CD4-positive, alpha-beta T cell (primary cell): Measurements from ENCODE around the gene BHLHA9. TPM values are rescaled to one million over a fixed set of nuclear protein-coding genes. Genes with fewer than 3 reads are reported as not detected.
A peak's percentile ranks its signal among the peaks of the same experiment; 100 is the strongest.

Experiments used
- ATAC-seq: fragments of 200-7000 bp; cut with Tn5 transposase; one replicate; pipeline ENCODE4 v1.10.0; 2022; ENCODE audit warnings: mild to moderate bottlenecking; ENCODE audit not compliant: poor library complexity
- CTCF ChIA-PET: fragments of 350-600 bp; sonication (Branson Sonifier 250); formaldehyde crosslinking; loops from one replicate; lab custom pipeline; 2021; ENCODE audit warnings: antibody characterized with exemption, inconsistent platforms; lab: Charles Lee
- POLR2A ChIA-PET: fragments of 350-600 bp; sonication (Branson Sonifier 250); formaldehyde crosslinking; loops from one replicate; lab custom pipeline; 2021; ENCODE audit warnings: antibody characterized with exemption, inconsistent platforms; lab: Charles Lee
- DNase-seq, 14 experiments: peaks; one replicate each; pipeline ENCODE4 v3.0.0-alpha.2; 2013 to 2020; ENCODE audit warnings: mixed read lengths in 2 of 14
- H3K27ac ChIP-seq, 2 donors: one replicate each; pipeline versions ENCODE4 v1.5.1 to v1.7.0; 2013; ENCODE audit warnings: low read length in 2 of 2, low read depth in 1 of 2, mild to moderate bottlenecking in 1 of 2
- H3K27me3 ChIP-seq, 2 experiments: 1 replicate in 1 of 2; 2 replicates in 1 of 2; pipeline versions ENCODE4 v1.6.1 to v1.7.0; 2013; ENCODE audit warnings: low read length in 2 of 2, control low read depth in 1 of 2, mild to moderate bottlenecking in 1 of 2, moderate library complexity in 1 of 2; ENCODE audit not compliant: insufficient read depth in 2 of 2, control insufficient read depth in 1 of 2
- H3K36me3 ChIP-seq: one replicate; pipeline ENCODE4 v1.6.1; 2013; ENCODE audit warnings: low read length, control low read depth; ENCODE audit not compliant: insufficient read depth
- H3K4me1 ChIP-seq: one replicate; pipeline ENCODE4 v1.6.1; 2013; ENCODE audit warnings: low read length, control low read depth; ENCODE audit not compliant: insufficient read depth
- H3K4me3 ChIP-seq: one replicate; pipeline ENCODE4 v1.5.1; 2013; ENCODE audit warnings: mild to moderate bottlenecking, low read length, moderate library complexity
- H3K9me3 ChIP-seq, 2 experiments: 1 replicate in 1 of 2; 2 replicates in 1 of 2; pipeline versions ENCODE4 v1.6.1 to v1.7.0; 2013; ENCODE audit warnings: low read length in 2 of 2, mild to moderate bottlenecking in 2 of 2, control low read depth in 1 of 2, moderate library complexity in 1 of 2; ENCODE audit not compliant: control insufficient read depth in 1 of 2, insufficient read depth in 1 of 2
- H3K27ac Mint-ChIP-seq: one replicate; pipeline ENCODE4 v1.8.0; 2020; ENCODE audit warnings: mixed read lengths
- H3K27me3 Mint-ChIP-seq: one replicate; pipeline ENCODE4 v1.8.0; 2021; ENCODE audit warnings: mixed read lengths
- H3K36me3 Mint-ChIP-seq: one replicate; pipeline ENCODE4 v1.8.0; 2021; ENCODE audit warnings: low read depth, mixed read lengths
- H3K4me1 Mint-ChIP-seq: one replicate; pipeline ENCODE4 v1.8.0; 2021; ENCODE audit warnings: low read depth, mixed read lengths
- H3K4me3 Mint-ChIP-seq: one replicate; pipeline ENCODE4 v1.8.0; 2020; ENCODE audit warnings: mild to moderate bottlenecking, mixed read lengths
- H3K9me3 Mint-ChIP-seq: one replicate; pipeline ENCODE4 v1.8.0; 2020; ENCODE audit warnings: mixed read lengths
- CTCF ChIP-seq: fragments of 200-600 bp; IDR thresholded peaks from one replicate; pipeline ENCODE4 v1.8.0; 2022; ENCODE audit warnings: antibody characterized with exemption, mild to moderate bottlenecking
- intact Hi-C, 2 experiments: fragments of 100-400 bp; cut with DNase I in 1 of 2; cut with micrococcal nuclease in 1 of 2; formaldehyde crosslinking; loops; one replicate each; pipeline versions ENCODE4 v1.15.1 to v1.9.0; 2023 to 2025; cut with DNase I, micrococcal nuclease
- total RNA-seq, 174 experiments: library from RNA in 2 of 174; stranded (reverse) in 2 of 174; gene quantifications; one replicate each; pipeline ENCODE4 v1.2.3 and lab custom pipeline; 2021 to 2026

Gene BHLHA9
- total RNA-seq, 2 experiments from 2014 or later: not detected

GRCh38 chr17:1290676-1291075 lies 20.4 kb downstream of the BHLHA9 start:
- H3K27me3 Mint-ChIP-seq: no peaks in the 10 kb centered on the region
- peaks cover 31% of the 10 kb centered on the region for H3K4me1 Mint-ChIP-seq
- intact Hi-C loops: loop anchor here in 1 of 2 experiments (5.0 kb wide), 1 partner anchor 42 kb away; no protein-coding TSS in a partner anchor

GRCh38 chr17:1294157-1294717 lies 24.0 kb downstream of the BHLHA9 start:
- ChIA-PET CTCF (interaction anchor here (0.6 to 1.0 kb wide), 4 partner anchors 11 to 1034 kb away, joined by 3 read pairs; no protein-coding TSS in a partner anchor), POLR2A (interaction anchor here (0.6 to 1.4 kb wide), 3 partner anchors 38 to 222 kb away, joined by 3 to 6 read pairs (median 4); partner anchors contain the start of gene INPP5K)
- H3K27ac Mint-ChIP-seq: peak overlapping the region; percentile 77
- DNase-seq: peak; percentile 62 to 95 (median 80)
- H3K27me3 Mint-ChIP-seq: no peaks in the 10 kb centered on the region
- intact Hi-C loops: loop anchor here in 1 of 2 experiments (5.0 kb wide), 1 partner anchor 38 kb away; no protein-coding TSS in a partner anchor
- Histone ChIP-seq H3K36me3 (no peaks in the 10 kb centered on the region), H3K27ac (peak overlapping the region; percentile 18 to 31), H3K9me3 (no peaks in the 10 kb centered on the region), H3K4me3 (no peak overlapping the region), H3K27me3 (no peaks in the 10 kb centered on the region), H3K4me1 (peaks cover 58% of the 10 kb centered on the region)
- ATAC-seq: peak; percentile 96
- H3K4me1 Mint-ChIP-seq: peaks cover 53% of the 10 kb centered on the region
- H3K4me3 Mint-ChIP-seq: peak overlapping the region; percentile 67
- H3K9me3 Mint-ChIP-seq: no peaks in the 10 kb centered on the region
- H3K36me3 Mint-ChIP-seq: peaks cover 6% of the 10 kb centered on the region
- TF ChIP-seq CTCF: no peak

More at GRCh38 chr17:1290676-1291075, 20.4 kb downstream of the BHLHA9 start:
- H3K9me3 ChIP-seq: no peaks in the 10 kb centered on the region
- H3K4me1 ChIP-seq: peaks cover 23% of the 10 kb centered on the region
- no peak for ATAC-seq
- ChIA-PET POLR2A (no interaction called here), CTCF (no interaction called here)
- H3K27ac ChIP-seq: no peak overlapping the region
- TF ChIP-seq CTCF: no peak
- no peaks in the 10 kb centered on the region for H3K36me3 ChIP-seq
- DNase-seq: no peak
- no peaks in the 10 kb centered on the region for H3K27me3 ChIP-seq
- H3K4me3 ChIP-seq: no peak overlapping the region
- no peak overlapping the region for H3K4me3 Mint-ChIP-seq
- H3K27ac Mint-ChIP-seq: no peak overlapping the region
- peaks cover 6% of the 10 kb centered on the region for H3K36me3 Mint-ChIP-seq
- no peaks in the 10 kb centered on the region for H3K9me3 Mint-ChIP-seq

GRCh38 chr17:1298606-1299005 lies 28.4 kb downstream of the BHLHA9 start:
- TF ChIP-seq CTCF: no peak
- peak; percentile 45 for ATAC-seq

More at GRCh38 chr17:1298606-1299005, 28.4 kb downstream of the BHLHA9 start:
- intact Hi-C loops: loop anchor here in 1 of 2 experiments (2.0 kb wide), 1 partner anchor 16 kb away; no protein-coding TSS in a partner anchor
- peak overlapping the region; percentile 35 for H3K4me3 ChIP-seq
- Mint-ChIP-seq H3K4me1 (peaks cover 40% of the 10 kb centered on the region), H3K36me3 (peaks cover under 1% of the 10 kb centered on the region), H3K27me3 (peaks cover 5% of the 10 kb centered on the region), H3K4me3 (peak overlapping the region; percentile 54), H3K9me3 (no peaks in the 10 kb centered on the region), H3K27ac (no peak overlapping the region)
- H3K9me3 ChIP-seq: no peaks in the 10 kb centered on the region
- ChIA-PET CTCF (interaction anchor here (0.7 to 1.4 kb wide), 2 partner anchors 34 to 39 kb away, joined by 3 to 5 read pairs; no protein-coding TSS in a partner anchor), POLR2A (interaction anchor here (1.0 to 1.2 kb wide), 2 partner anchors 106 to 217 kb away, joined by 3 to 4 read pairs; partner anchors contain the start of gene INPP5K)
- no peaks in the 10 kb centered on the region for H3K36me3 ChIP-seq
- H3K27me3 ChIP-seq: peaks cover 2 to 7% of the 10 kb centered on the region in 2 experiments
- no peak overlapping the region for H3K27ac ChIP-seq
- peaks cover 61% of the 10 kb centered on the region for H3K4me1 ChIP-seq
- DNase-seq: peak; percentile 10 to 70 (median 42)
